Measurements from ENCODE around the gene LDLRAD3.

The LDLRAD3 gene

GRCh38 chr11:36048496-36049247 is 104.8 kb downstream of the LDLRAD3 start:
- DNase-seq (ENCODE audit: low read depth in 3 of 3): no peak

- no peak for DNase-seq (ENCODE audit: low read depth in 3 of 3)
Observed at GRCh38 chr11:36051235-36052144, 107.6 kb downstream of the LDLRAD3 start.

GRCh38 chr11:36053281-36053680 is 109.4 kb downstream of the LDLRAD3 start:
- DNase-seq (ENCODE audit: low read depth in 3 of 3): no peak

GRCh38 chr11:36053862-36054261 is 110.0 kb downstream of the LDLRAD3 start:
- no peak for DNase-seq (ENCODE audit: low read depth in 3 of 3)

- no peak for DNase-seq (ENCODE audit: low read depth in 3 of 3)
Observed at GRCh38 chr11:36054628-36055027, 110.8 kb downstream of the LDLRAD3 start.

GRCh38 chr11:36056160-36056751 is 112.4 kb downstream of the LDLRAD3 start:
- no peak for DNase-seq (ENCODE audit: low read depth in 3 of 3)

GRCh38 chr11:36057379-36058042 is 113.6 kb downstream of the LDLRAD3 start:
- no peak for DNase-seq (ENCODE audit: low read depth in 3 of 3)

GRCh38 chr11:36059660-36060059 is 115.8 kb downstream of the LDLRAD3 start:
- DNase-seq (ENCODE audit: low read depth in 3 of 3): no peak

GRCh38 chr11:36060926-36061325 is 117.1 kb downstream of the LDLRAD3 start:
- DNase-seq (ENCODE audit: low read depth in 3 of 3): no peak

- DNase-seq (ENCODE audit: low read depth in 3 of 3): no peak
Observed at GRCh38 chr11:36061471-36061870, 117.6 kb downstream of the LDLRAD3 start.

- no peak for DNase-seq (ENCODE audit: low read depth in 3 of 3)
Observed at GRCh38 chr11:36062796-36063365, 119.0 kb downstream of the LDLRAD3 start.

- no peak for DNase-seq (ENCODE audit: low read depth in 3 of 3)
Observed at GRCh38 chr11:36065436-36065835, 121.6 kb downstream of the LDLRAD3 start.

- DNase-seq (ENCODE audit: low read depth in 3 of 3): no peak
Observed at GRCh38 chr11:36066891-36067290, 123.0 kb downstream of the LDLRAD3 start.

- DNase-seq (ENCODE audit: low read depth in 3 of 3): no peak
Observed at GRCh38 chr11:36069576-36070212, 125.8 kb downstream of the LDLRAD3 start.

GRCh38 chr11:36070213-36070953 is 126.5 kb downstream of the LDLRAD3 start:
- DNase-seq (ENCODE audit: low read depth in 3 of 3): no peak

GRCh38 chr11:36070954-36071330 is 127.1 kb downstream of the LDLRAD3 start:
- DNase-seq (ENCODE audit: low read depth in 3 of 3): no peak

- DNase-seq (ENCODE audit: low read depth in 3 of 3): no peak
Observed at GRCh38 chr11:36071917-36072500, 128.1 kb downstream of the LDLRAD3 start.

- no peak for DNase-seq (ENCODE audit: low read depth in 3 of 3)
Observed at GRCh38 chr11:36073411-36074203, 129.7 kb downstream of the LDLRAD3 start.

- DNase-seq (ENCODE audit: low read depth in 3 of 3): no peak
Observed at GRCh38 chr11:36074941-36075431, 131.1 kb downstream of the LDLRAD3 start.

Data from stimulated activated CD4-positive, alpha-beta T cell treated with anti-CD3 and anti-CD28 coated beads, TNF-alpha, amount 100 ng/mL, for 48 hours (primary cell).